Measurements from ENCODE around the gene PLOD3.
A peak's percentile ranks its signal among the peaks of the same experiment; 100 is the strongest.

The PLOD3 gene

DNA sequence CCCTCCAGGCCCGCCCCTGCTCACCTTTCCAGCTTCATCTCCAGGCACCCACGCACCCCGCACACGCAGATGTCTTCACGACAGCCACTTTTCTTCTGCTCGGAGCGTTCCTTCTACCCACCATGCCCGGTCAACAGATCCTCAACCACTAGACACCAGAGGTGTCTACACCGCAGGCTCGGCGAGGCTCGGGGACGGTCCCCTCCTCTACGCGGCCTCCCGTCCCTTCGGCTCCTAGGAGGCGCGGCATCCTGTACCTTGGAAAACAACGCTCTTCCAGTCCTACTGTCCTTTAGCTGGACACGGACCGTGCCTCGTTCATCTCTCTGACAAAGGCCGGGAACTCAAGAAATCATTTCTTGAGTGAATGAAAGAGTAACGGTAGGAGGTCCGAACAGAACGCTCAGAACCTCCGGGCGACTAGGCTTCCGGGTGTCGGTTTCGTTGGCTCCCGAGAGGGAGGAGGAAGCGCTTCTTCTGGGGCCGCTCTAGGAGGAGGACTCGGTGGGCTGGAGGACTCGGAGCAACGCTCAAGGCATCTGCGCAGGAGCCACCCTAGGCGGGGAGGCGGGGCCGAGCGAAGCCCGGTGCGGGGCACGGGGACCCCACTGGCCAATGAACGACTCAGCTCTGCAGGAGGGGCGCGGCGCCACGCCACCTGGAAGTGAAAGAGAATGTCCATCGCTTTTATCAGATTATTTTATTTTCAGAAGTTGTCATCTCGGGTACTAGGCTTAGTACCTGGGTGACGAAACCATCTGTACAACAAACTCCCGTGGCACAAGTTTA is 34.7 kb upstream of the PLOD3 start:
- TF ChIP-seq, protein P1, sequence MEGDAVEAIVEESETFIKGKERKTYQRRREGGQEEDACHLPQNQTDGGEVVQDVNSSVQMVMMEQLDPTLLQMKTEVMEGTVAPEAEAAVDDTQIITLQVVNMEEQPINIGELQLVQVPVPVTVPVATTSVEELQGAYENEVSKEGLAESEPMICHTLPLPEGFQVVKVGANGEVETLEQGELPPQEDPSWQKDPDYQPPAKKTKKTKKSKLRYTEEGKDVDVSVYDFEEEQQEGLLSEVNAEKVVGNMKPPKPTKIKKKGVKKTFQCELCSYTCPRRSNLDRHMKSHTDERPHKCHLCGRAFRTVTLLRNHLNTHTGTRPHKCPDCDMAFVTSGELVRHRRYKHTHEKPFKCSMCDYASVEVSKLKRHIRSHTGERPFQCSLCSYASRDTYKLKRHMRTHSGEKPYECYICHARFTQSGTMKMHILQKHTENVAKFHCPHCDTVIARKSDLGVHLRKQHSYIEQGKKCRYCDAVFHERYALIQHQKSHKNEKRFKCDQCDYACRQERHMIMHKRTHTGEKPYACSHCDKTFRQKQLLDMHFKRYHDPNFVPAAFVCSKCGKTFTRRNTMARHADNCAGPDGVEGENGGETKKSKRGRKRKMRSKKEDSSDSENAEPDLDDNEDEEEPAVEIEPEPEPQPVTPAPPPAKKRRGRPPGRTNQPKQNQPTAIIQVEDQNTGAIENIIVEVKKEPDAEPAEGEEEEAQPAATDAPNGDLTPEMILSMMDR (IDR thresholded peaks at IDR 0.05; ENCODE audit: insufficient read depth, low read depth, low read length, missing control alignments) = no peak
- peak; percentile 99 for DNase-seq (ENCODE audit: low read depth)
- peak overlapping the region; percentile 99 for H3K4me3 ChIP-seq (ENCODE audit: low read depth, low read length)

DNA sequence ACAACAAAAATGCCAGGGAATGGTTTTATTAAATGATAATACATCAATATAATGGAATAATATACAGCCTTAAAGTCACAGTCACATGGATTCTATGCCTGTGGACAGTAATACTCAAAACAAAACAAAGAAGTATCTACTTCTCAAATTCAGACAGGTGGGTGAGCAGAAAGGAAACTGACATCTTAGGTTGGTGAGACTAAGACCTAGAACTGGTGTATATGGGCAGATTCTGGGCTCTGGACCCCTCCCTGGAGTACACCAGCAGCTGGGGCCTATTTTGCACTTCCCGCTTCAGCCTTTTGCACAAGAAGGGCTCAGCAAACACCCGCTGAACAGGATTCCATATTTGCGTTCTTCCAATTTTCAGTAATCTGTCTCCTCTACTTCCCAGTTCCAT is 32.9 kb upstream of the PLOD3 start:
- TF ChIP-seq, protein P1 (IDR thresholded peaks at IDR 0.05; ENCODE audit: insufficient read depth, low read depth, low read length, missing control alignments) = no peak
- H3K4me3 ChIP-seq (ENCODE audit: low read depth, low read length) = peak overlapping the region; percentile 20; the same call in 1 of the 2 replicates
- peak; percentile 77 for DNase-seq (ENCODE audit: low read depth)

DNA sequence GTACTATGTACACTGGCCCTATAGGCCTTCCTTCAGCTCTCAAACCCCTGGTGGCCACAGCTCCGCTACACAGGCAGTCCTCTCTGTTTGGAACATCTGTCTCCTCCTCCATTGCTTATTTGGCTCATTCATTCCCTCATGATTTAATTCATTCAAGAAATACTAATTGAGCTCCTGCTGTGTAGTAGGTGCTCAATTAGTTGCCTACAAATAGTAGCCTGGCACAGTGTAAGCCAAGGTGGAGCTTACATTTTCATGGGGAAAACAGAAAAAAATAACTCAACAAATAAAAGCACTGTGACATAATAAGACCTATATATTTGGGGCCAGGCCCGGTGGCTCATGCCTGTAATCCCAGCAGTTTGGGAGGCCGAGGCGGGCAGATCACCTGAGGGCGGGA is 30.9 kb upstream of the PLOD3 start:
- H3K4me3 ChIP-seq (ENCODE audit: low read depth, low read length) = no peak overlapping the region
- no peak for DNase-seq (ENCODE audit: low read depth)
- TF ChIP-seq, protein P1 (IDR thresholded peaks at IDR 0.05; ENCODE audit: insufficient read depth, low read depth, low read length, missing control alignments) = no peak

DNA sequence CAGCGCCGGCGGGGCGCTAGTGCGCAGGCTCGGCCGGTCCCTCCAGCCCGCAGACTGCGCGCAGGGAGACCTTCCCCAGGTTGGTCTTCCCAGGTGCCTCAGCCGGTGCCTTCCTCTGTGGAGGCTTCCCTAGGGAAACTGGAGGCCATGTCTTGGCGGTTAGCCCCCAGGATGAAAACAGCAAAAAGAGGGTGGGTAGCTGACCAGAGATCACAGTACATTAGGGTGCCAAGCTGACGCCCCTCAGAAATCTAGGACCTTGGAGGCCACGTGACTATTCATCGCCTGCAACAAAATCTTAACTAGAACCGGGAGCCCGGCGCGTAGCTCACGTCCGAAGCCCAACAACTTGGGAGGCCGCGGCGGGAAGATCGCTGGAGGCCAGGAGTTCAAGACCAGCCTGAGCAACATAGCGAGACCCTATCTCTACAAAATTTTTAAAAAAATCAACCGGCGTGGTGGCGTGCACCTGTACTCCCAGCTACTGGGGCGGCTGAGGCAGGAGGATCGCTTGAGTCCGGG is 27.8 kb upstream of the PLOD3 start:
- no peak for DNase-seq (ENCODE audit: low read depth)
- TF ChIP-seq, protein P1 (IDR thresholded peaks at IDR 0.05; ENCODE audit: insufficient read depth, low read depth, low read length, missing control alignments) = no peak
- peak overlapping the region; percentile 94 for H3K4me3 ChIP-seq (ENCODE audit: low read depth, low read length)

DNA sequence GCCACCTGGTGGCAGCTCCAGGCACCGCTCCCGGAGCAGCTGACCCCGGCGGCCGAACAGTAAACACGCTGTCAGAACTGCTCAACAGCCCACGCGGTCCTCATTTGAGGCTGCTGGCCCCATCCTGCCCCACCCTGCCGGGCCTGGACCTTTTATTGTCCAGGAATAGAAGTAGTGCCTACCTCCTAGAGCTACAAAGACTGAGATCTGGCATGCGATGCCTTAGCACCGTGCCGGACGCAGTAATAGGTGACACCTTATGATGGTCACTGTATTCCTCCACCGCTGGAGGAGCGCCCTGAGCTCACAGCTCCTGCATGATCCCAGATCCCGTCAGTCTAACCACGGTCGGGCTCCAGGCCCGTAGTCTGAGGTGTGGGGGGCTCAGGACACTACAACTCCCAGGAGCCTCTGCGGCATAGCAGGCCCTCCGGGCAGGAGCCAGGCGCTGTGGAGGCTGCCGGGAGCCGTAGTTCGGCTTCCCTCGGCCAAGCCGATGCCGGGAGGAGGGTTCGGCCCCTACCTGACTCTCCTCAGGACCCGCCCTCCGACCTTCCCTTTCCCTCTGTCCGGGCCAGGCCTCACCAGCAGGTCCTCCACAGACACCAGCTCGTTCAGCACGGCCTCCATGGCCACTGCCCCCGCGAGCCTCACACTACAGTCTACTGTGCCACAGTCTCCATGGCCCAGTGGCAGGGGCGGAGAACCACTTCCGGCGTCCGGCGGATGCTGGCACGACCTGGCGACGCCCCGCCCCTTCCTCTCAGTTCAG is 27.2 kb upstream of the PLOD3 start, which contains the start of gene FIS1:
Gene FIS1 (minus strand): TSS at position 707 of the 772 bp plus-strand sequence. CDS start 77 bp downstream, at position 630.
- DNase-seq (ENCODE audit: low read depth) = peak; percentile 95
- H3K4me3 ChIP-seq (ENCODE audit: low read depth, low read length) = peak within 1 kb of the TSS; percentile 94
- TF ChIP-seq, protein P1 (IDR thresholded peaks at IDR 0.05; ENCODE audit: insufficient read depth, low read depth, low read length, missing control alignments) = peak; percentile 90

DNA sequence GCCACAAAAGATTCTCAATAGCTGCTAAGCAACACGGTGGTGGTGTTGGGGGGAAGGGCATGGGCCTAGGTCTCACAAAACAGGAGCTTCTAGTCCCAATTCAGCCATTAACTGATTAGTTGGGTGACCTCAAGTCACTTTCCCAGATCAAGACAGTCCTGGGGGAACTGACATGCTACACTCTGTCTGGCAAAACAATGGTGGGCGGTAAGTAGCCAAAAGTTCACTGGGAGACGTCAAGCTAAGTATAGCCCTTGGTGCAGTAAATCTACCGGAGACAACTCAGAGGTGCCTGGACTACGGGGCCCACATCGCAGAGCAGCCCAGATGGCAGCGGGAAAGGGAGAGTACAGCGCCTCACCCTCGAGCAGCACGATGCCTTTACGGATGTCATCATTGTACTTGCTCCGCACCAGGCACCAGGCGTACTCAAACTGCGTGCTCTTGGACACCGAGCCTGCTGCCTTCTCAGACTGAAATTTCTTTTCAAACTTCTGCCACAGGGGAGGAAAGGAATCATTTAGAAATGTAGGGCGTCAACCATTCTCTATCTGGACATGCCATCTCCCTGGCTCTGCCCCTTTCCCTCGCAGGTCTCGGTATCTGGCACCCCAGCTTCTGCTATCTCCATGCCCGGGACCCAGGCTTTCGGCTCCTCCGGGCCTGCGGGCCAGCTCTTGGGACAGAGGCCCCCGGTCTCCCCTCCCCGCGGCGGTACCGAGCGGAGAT is 26.4 kb upstream of the PLOD3 start:
- no peak for DNase-seq (ENCODE audit: low read depth)
- TF ChIP-seq, protein P1 (IDR thresholded peaks at IDR 0.05; ENCODE audit: insufficient read depth, low read depth, low read length, missing control alignments) = no peak
- H3K4me3 ChIP-seq (ENCODE audit: low read depth, low read length) = peak overlapping the region; percentile 94
